Adrenal gland (tissue), 19 donors: ENCODE measurements around the gene CT47A7. TPM values are rescaled to one million over a fixed set of nuclear protein-coding genes. Genes with fewer than 3 reads are reported as not detected.
"Not testable (repeated sequence)": the region's sequence is repeated elsewhere in the genome, so short reads cannot be mapped to it uniquely, and the experiment has no call there.

Experiments
- DNase-seq, 7 donors: peaks; one replicate each; pipeline ENCODE4 v3.0.0-alpha.2; 2019 to 2020
- H3K27ac ChIP-seq, 5 donors: fragments of 200-600 bp; sonication (generic) in 4 of 5; 1 replicate in 3 of 5; 2 replicates in 2 of 5; pipeline versions ENCODE4 v1.5.1 to v1.8.0; 2016 to 2020; ENCODE audit warnings: mild to moderate bottlenecking in 1 of 5
- H3K27me3 ChIP-seq: fragments of 200-600 bp; 2 replicates; pipeline ENCODE4 v1.8.0; 2021
- H3K36me3 ChIP-seq, 2 donors: fragments of 200-600 bp; replicated peaks in 1 of 2; 1 replicate in 1 of 2; 2 replicates in 1 of 2; pipeline versions ENCODE4 v1.5.1 to v1.8.0; 2018 to 2022
- H3K4me1 ChIP-seq, 2 donors: fragments of 200-600 bp; replicated peaks in 1 of 2; 1 replicate in 1 of 2; 2 replicates in 1 of 2; pipeline versions ENCODE4 v1.5.1 to v1.8.0; 2018 to 2021
- H3K4me3 ChIP-seq, 4 donors: fragments of 200-600 bp; sonication (generic) in 3 of 4; one replicate each; pipeline ENCODE4 v1.5.1; 2016 to 2018
- H3K9me3 ChIP-seq, 3 donors: fragments of 200-600 bp; sonication (generic) in 1 of 3; replicated peaks in 1 of 3; 1 replicate in 2 of 3; 2 replicates in 1 of 3; pipeline versions ENCODE4 v1.5.1 to v1.8.0; 2016 to 2021
- CTCF ChIP-seq, 6 experiments: fragments of 450-650 bp in 4 of 6; fragments of 200-600 bp in 2 of 6; sonication (generic) in 1 of 6; IDR thresholded peaks; 1 replicate in 5 of 6; 2 replicates in 1 of 6; pipeline versions ENCODE4 v1.5.1 to v1.8.0; 2016 to 2021; ENCODE audit warnings: antibody characterized with exemption in 6 of 6, mild to moderate bottlenecking in 2 of 6, moderate library complexity in 1 of 6
- POLR2A ChIP-seq, 2 donors: fragments of 450-650 bp; IDR thresholded peaks; one replicate each; pipeline ENCODE4 v1.6.1; 2017; ENCODE audit warnings: antibody characterized with exemption in 2 of 2, mild to moderate bottlenecking in 2 of 2, moderate library complexity in 1 of 2
- WGBS, 4 donors: extraction: QIAGEN DNeasy Blood & Tissue Kit in 2 of 4; methylation state at CpG; one replicate each; pipeline versions ENCODE4 v1.1.5 to v1.1.7; 2013 to 2017; 5-methylcytosine and 5-hydroxymethylcytosine counted together
- intact Hi-C, 2 donors: fragments of 100-400 bp; cut with DNase I; formaldehyde crosslinking; loops; one replicate each; pipeline versions ENCODE4 v1.14.1 to v1.15.0; 2022 to 2023
- long read RNA-seq, 10 donors: library from polyadenylated mRNA in 3 of 10; unstranded in 2 of 10; stranded (forward) in 1 of 10; transcript quantifications; one replicate each; pipeline ENCODE4 v2.0.0 and lab custom pipeline, GENCODE V29; 2021 to 2026
- polyA plus RNA-seq, 3 donors: library from polyadenylated mRNA; stranded (reverse); fragments of 200-250 nt in 2 of 3; fragments of 350-450 nt in 1 of 3; fragmentation: Illumina TruSeq in 1 of 3; extraction: RNeasy Lipid Tissue Mini Kit (QIAGEN cat#74804) in 1 of 3; gene quantifications; one replicate each; pipeline ENCODE4 v1.2.3, GENCODE V29; 2013 to 2014
- small RNA-seq, 2 donors: library from RNA; depleted of rRNA; stranded (forward); fragments of <200 nt; gene quantifications; one replicate each; pipeline ENCODE3, GENCODE V24; 2016
- total RNA-seq, 9 donors: library from RNA; depleted of rRNA in 4 of 9; stranded (reverse); fragments of >200 nt in 4 of 9; fragments of 120-200 nt in 1 of 9; fragmentation: NEBNext Ultra II Directional in 1 of 9; extraction: Animal tissue kit (Norgen Biotek cat#: 25700) in 1 of 9; gene quantifications; one replicate each; pipeline versions ENCODE4 v1.1.0 to v1.2.4, GENCODE V29; 2013 to 2023
- donor health status: healthy with polysubstance abuse.
- donor health status: Bipolar disorder and iron deficiency.
- donor health status: DM: yes; HTN: yes; CAD: no.
- donor health status: DM: no; HTN: no; CAD: no.
- donor health status: DM: no; HTN: no; CAD: no.
- donor health status: DM: yes; HTN: yes; CAD: no.

The CT47A7 gene
- total RNA-seq (not detected), polyA plus RNA-seq (not detected)
- long read RNA-seq, donor 1, result 0 reads
- long read RNA-seq, donor 2, result 0 reads
- long read RNA-seq, donor 3, result 0 reads
- long read RNA-seq, donor 4, result 0 reads
- long read RNA-seq, donor 5, result 0 reads
- long read RNA-seq, donor 6, result 0 reads
- long read RNA-seq, donor 7, result 0 reads
- long read RNA-seq, donor 8, result 0 reads
- long read RNA-seq, donor 9, result 0 reads
- long read RNA-seq, donor 10, result 0 reads

DNA sequence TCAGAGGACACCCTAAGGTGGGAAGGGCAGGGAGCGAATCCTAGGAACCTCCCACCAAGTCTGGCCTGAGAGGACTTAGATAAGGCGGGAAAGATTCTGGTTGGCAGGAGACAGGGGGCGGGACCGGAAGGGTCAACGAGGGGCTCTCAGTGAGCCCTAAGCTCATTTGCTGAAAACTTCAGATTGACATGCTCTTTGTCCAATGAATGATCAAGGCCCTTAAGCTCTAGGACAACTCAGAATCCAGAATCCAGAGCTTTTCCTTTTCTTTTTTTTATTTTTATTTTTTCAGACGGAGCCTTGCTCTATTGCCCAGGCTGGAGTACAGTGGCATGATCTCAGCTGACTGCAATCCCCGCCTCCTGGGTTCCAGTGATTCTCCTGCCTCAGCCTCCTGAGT, at the start of gene CT47A7:
Gene CT47A7 (minus strand): TSS at position 101 of the 400 bp plus-strand sequence. CDS start 255 bp downstream, outside the sequence.
- H3K9me3 ChIP-seq, H3K27ac ChIP-seq, H3K4me1 ChIP-seq, H3K27me3 ChIP-seq, DNase-seq, H3K4me3 ChIP-seq, intact Hi-C loops, H3K36me3 ChIP-seq: not testable (repeated sequence)
- no CpG with 5 or more reads among the region's 7 CpGs for WGBS, 4 donors

GRCh38 chrX:121000589-121000988, 44.2 kb upstream of the CT47A7 start:
- 40 to 76% (median 54%) methylated on average over 4 of the region's 4 CpGs for WGBS, 4 donors

DNA sequence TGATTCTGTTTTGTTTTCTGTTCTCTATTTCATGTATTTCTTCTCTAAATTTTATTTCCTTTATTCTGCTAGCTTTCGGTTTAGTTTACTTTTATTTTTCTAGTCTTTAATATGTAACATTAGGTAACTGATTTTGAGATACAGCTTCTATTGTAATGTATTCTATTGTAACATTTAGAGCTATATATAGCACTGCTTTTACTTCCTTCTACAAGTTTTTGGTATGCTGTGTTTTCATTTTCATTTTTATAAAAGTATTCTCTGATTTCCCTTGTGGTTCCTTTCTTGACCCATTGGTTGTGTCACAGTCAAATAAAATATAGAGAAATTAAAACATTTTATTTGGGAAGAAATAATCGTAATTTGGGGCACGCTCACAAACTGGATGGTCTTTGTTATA, 43.0 kb upstream of the CT47A7 start:
- no peaks in the 10 kb centered on the region for H3K4me1 ChIP-seq
- DNase-seq, result no peak
- intact Hi-C loops, result no loop called here
- no peak for TF ChIP-seq POLR2A (IDR thresholded peaks at IDR 0.05)
- TF ChIP-seq CTCF (IDR thresholded peaks at IDR 0.05), result no peak
- no peaks in the 10 kb centered on the region for H3K9me3 ChIP-seq
- WGBS, 4 donors, result 73 to 81% (median 77%) methylated on average over 3 of the region's 3 CpGs
- no peak overlapping the region for H3K27ac ChIP-seq
- no peak overlapping the region for H3K4me3 ChIP-seq
- H3K36me3 ChIP-seq, result no peaks in the 10 kb centered on the region
- H3K27me3 ChIP-seq, result no peaks in the 10 kb centered on the region

More at GRCh38 chrX:121000589-121000988, 44.2 kb upstream of the CT47A7 start:
- Histone ChIP-seq H3K4me1 (no peaks in the 10 kb centered on the region), H3K27me3 (no peaks in the 10 kb centered on the region), H3K9me3 (no peaks in the 10 kb centered on the region), H3K4me3 (no peak overlapping the region), H3K36me3 (no peaks in the 10 kb centered on the region), H3K27ac (no peak overlapping the region)
- DNase-seq, result no peak
- intact Hi-C loops, result no loop called here
- TF ChIP-seq CTCF (IDR thresholded peaks at IDR 0.05), result peak in 2 of 6 experiments; percentile 7 to 18
- TF ChIP-seq POLR2A (IDR thresholded peaks at IDR 0.05), result no peak

DNA sequence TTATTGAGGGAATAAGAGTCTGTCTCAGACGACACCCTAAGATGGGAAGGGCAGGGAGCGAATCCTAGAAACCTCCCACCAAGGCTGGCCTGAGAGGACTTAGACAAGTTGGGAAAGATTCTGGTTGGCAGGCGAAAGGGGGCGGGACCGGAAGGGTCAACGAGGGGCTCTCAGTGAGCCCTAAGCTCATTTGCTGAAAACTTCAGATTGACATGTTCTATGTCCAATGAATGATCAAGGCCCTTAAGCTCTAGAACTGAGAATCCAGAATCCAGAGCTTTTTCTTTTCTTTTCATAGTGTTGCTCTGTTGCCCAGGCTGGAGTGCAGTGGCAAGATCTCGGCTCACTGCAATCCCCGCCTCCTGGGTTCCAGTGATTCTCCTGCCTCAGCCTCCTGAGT, 29.3 kb upstream of the CT47A7 start, which contains the start of gene CT47A1:
Gene CT47A1 (minus strand): TSS at position 101 of the 400 bp plus-strand sequence. CDS start 231 bp downstream, outside the sequence.
- H3K27me3 ChIP-seq, DNase-seq, H3K36me3 ChIP-seq, H3K4me3 ChIP-seq, H3K4me1 ChIP-seq, H3K27ac ChIP-seq, intact Hi-C loops, H3K9me3 ChIP-seq: not testable (repeated sequence)
- whole genome bisulfite sequencing, 4 donors, result no CpG with 5 or more reads among the region's 8 CpGs

Small RNA genes within 50 kb of the gene (small RNA-seq; reads per million reads assigned to genes)
- gene AL670379.1, result 0 reads per million in 2 donors
- gene AL670379.10, result 0 reads per million in 2 donors
- 0 reads per million in 2 donors for gene AL670379.11
- gene AL670379.12, result 0 reads per million in 2 donors
- gene AL670379.2, result 0 reads per million in 2 donors
- 0 reads per million in 2 donors for gene AL670379.3
- 0 reads per million in 2 donors for gene AL670379.4
- 0 reads per million in 2 donors for gene AL670379.5
- 0 reads per million in 2 donors for gene AL670379.6
- gene AL670379.7, result 0 reads per million in 2 donors
- gene AL670379.8, result 0 reads per million in 2 donors
- 0 reads per million in 2 donors for gene AL670379.9

Other genes starting within 250 kb of the CT47A7 start
- not detected for gene CT47B1, start 80.7 kb downstream of the CT47A7 start, total RNA-seq
- gene CT47B1, start 80.7 kb downstream of the CT47A7 start, polyA plus RNA-seq, result not detected
- gene CT47A11, start 19.4 kb downstream of the CT47A7 start, total RNA-seq, result not detected
- gene CT47A11, start 19.4 kb downstream of the CT47A7 start, polyA plus RNA-seq, result not detected
- not detected for gene CT47A10, start 14.6 kb downstream of the CT47A7 start, total RNA-seq
- gene CT47A10, start 14.6 kb downstream of the CT47A7 start, polyA plus RNA-seq, result not detected
- gene CT47A9, start 9.7 kb downstream of the CT47A7 start, total RNA-seq, result not detected
- not detected for gene CT47A9, start 9.7 kb downstream of the CT47A7 start, polyA plus RNA-seq
- not detected for gene CT47A8, start 4.9 kb downstream of the CT47A7 start, total RNA-seq
- not detected for gene CT47A8, start 4.9 kb downstream of the CT47A7 start, polyA plus RNA-seq
- gene CT47A6, start 4.9 kb upstream of the CT47A7 start, total RNA-seq, result not detected
- not detected for gene CT47A6, start 4.9 kb upstream of the CT47A7 start, polyA plus RNA-seq
- not detected for gene CT47A5, start 9.7 kb upstream of the CT47A7 start, total RNA-seq
- not detected for gene CT47A5, start 9.7 kb upstream of the CT47A7 start, polyA plus RNA-seq
- gene CT47A4, start 14.6 kb upstream of the CT47A7 start, total RNA-seq, result not detected
- not detected for gene CT47A4, start 14.6 kb upstream of the CT47A7 start, polyA plus RNA-seq
- not detected for gene CT47A3, start 19.5 kb upstream of the CT47A7 start, total RNA-seq
- gene CT47A3, start 19.5 kb upstream of the CT47A7 start, polyA plus RNA-seq, result not detected
- gene CT47A2, start 24.3 kb upstream of the CT47A7 start, total RNA-seq, result not detected
- not detected for gene CT47A2, start 24.3 kb upstream of the CT47A7 start, polyA plus RNA-seq
- gene CT47A1, start 29.2 kb upstream of the CT47A7 start, total RNA-seq, result not detected
- gene CT47A1, start 29.2 kb upstream of the CT47A7 start, polyA plus RNA-seq, result not detected
- gene GLUD2, start 91.0 kb upstream of the CT47A7 start, total RNA-seq, result 1 to 10 TPM; 2.8 to 6.9 (median 5.0) TPM
- 1 to 10 TPM in 1 of 3 donors, under 1 TPM in 2; 0.56 to 4.2 (median 0.61) TPM for gene GLUD2, start 91.0 kb upstream of the CT47A7 start, polyA plus RNA-seq